HCT116 (cell line): ENCODE measurements around the gene LTBR.
"Not testable (repeated sequence)": the region's sequence is repeated elsewhere in the genome, so short reads cannot be mapped to it uniquely, and the experiment has no call there.

Experiments
- CTCF ChIP-seq, 3 experiments: fragments of 200-600 bp in 1 of 3; sonication (generic) in 1 of 3; IDR thresholded peaks in 2 of 3; conservative IDR thresholded peaks in 1 of 3; 2 replicates each; pipeline ENCODE4 v1.5.1; 2012 to 2017; ENCODE audit warnings: low read depth in 2 of 3, low read length in 2 of 3, antibody characterized with exemption in 1 of 3, borderline replicate concordance in 1 of 3, control low read depth in 1 of 3, mild to moderate bottlenecking in 1 of 3, mixed read lengths in 1 of 3, mixed run types in 1 of 3, moderate library complexity in 1 of 3; ENCODE audit not compliant: insufficient read depth in 1 of 3
- EGR1 ChIP-seq: IDR thresholded peaks from 2 replicates; pipeline ENCODE4 v1.6.1; 2012; ENCODE audit warnings: low read depth
- EZH2phosphoT487 ChIP-seq: fragments of 200-600 bp; IDR thresholded peaks from 2 replicates; pipeline ENCODE4 v1.6.1; 2018; ENCODE audit warnings: antibody characterized with exemption, borderline replicate concordance
- MAX ChIP-seq: IDR thresholded peaks from 2 replicates; pipeline ENCODE4 v1.6.1; 2012
- POLR2A ChIP-seq: IDR thresholded peaks from 2 replicates; pipeline ENCODE4 v1.7.0; 2011; ENCODE audit warnings: borderline replicate concordance; ENCODE audit not compliant: insufficient read depth, insufficient read length; ENCODE audit errors: extremely low read depth
- RAD21 ChIP-seq: IDR thresholded peaks from 2 replicates; pipeline ENCODE4 v1.6.1; 2012; ENCODE audit warnings: low read depth, mild to moderate bottlenecking
- YY1 ChIP-seq: IDR thresholded peaks from 2 replicates; pipeline ENCODE4 v1.6.1; 2011; ENCODE audit warnings: low read length, low read depth, moderate library complexity, mild to moderate bottlenecking; ENCODE audit not compliant: insufficient replicate concordance; ENCODE audit errors: extremely low read depth
- ZFX ChIP-seq: fragments of 450-650 bp; IDR thresholded peaks from 2 replicates; pipeline ENCODE4 v1.6.1; 2017

- TF ChIP-seq YY1; CTCF (IDR thresholded peaks at IDR 0.05 in 2 of 3, conservative IDR thresholded peaks at IDR 0.05 in 1 of 3; ENCODE audit: borderline replicate concordance in 1 of 3, insufficient read depth in 1 of 3, low read depth in 2 of 3, low read length in 2 of 3); POLR2A; ZFX; EGR1; MAX; RAD21; EZH2phosphoT487: not testable (repeated sequence)
These were observed 45.4 kb upstream of the LTBR start for GRCh38 chr12:6338536-6338935.
